SKM-1 (cell line): Measurements from ENCODE around the gene WWTR1.

Experiments
- DNase-seq: peaks from one replicate; lab custom pipeline; 2025; ENCODE audit not compliant: unreplicated experiment; lab: John Stamatoyannopoulos, UW

The WWTR1 gene

GRCh38 chr3:149657926-149658743 is at the start of gene WWTR1:
TSS of gene WWTR1 (minus strand) at chr3:149658025. CDS start at chr3:149657306, 719 bp downstream.
- no peak for DNase-seq

DNA sequence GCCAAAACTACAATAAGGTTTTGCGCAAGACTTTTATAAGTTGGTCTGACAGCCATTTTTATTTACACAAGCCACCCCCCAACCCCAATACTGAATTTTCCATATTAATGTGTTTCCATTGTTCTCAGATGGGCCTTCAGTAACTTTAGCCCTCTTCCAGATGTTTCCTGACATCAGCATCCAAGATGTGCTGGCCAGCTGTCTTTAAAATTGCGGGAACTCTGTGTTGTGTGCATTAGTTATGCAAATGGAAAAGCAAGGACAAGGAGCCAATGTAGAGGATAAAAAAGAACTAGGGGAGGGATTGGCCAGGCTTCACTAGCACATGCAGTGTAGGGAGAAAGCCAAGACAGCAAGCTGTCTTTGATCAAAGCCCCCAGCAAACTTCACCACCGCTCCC is 49.1 kb upstream of the WWTR1 start:
- no peak for DNase-seq

DNA sequence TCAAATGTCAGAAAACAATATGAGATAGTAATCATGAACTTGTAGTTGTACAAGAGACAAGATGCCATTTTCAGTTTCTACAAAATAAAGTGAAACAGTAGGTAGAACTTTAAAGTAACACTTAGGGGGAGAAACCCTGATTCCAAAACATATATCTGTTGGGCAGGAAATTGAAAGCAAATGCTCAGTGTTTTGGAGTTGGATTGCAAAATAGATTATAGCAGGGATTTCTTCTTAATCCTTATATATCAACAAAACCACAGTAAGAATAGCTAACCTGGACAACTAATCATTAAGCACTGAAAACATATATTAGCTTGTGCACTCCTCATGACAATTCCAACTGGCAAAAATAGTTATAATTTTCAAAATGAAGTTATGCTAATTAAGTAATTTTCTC is 47.6 kb upstream of the WWTR1 start:
- no peak for DNase-seq

GRCh38 chr3:149703466-149703865 is 45.6 kb upstream of the WWTR1 start:
- DNase-seq = no peak

- DNase-seq = no peak
Measured at GRCh38 chr3:149702691-149703441, 45.0 kb upstream of the WWTR1 start.

DNA sequence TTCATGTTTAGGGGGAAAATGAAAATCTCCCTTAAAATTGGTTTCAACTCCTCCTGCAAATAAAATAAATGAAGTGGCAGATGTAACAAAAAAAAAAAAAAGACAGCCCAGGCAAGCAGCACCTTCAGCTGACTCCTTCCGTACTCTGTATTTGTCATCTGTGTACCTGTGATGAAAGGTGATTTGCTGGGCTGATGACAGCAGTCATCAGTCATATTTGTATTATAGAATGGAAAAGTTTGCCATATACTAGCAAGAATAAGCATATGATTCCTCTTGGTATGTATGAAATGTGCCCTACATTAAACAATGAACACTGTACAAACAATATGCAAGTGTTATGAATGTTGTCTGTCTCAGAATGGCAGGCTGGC is 44.1 kb upstream of the WWTR1 start:
- no peak for DNase-seq

- no peak for DNase-seq
Measured at GRCh38 chr3:149701206-149701976, 43.6 kb upstream of the WWTR1 start.

DNA sequence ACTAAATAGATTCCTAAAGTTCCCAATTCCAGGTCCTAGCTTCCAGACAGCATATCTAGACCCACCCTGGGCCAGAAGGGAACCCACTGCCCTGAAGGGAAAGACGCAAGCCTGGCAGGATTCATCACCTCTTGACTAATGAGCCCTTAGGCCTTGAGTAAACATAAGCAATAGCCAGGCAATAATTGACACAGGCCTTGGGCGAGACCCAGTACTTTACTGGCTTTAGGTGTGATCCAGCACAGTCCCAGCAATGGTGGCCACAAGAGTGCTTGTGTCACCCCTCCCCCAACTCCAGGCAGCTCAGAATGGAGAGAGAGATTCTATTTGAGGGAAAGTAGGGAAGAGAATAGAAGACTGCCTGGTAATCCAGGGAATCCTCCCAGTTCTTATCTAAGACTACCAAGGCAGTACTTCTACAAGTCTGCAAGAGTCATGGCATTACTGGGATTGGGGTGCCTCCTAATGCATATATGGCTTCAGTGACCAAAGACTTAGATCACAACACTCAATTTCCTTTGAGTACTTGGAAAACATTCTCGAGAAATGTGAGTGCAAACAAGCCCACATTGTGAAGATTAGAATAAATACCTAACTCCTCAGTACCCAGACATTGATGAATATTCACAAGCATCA is 30.4 kb upstream of the WWTR1 start:
- no peak for DNase-seq

DNA sequence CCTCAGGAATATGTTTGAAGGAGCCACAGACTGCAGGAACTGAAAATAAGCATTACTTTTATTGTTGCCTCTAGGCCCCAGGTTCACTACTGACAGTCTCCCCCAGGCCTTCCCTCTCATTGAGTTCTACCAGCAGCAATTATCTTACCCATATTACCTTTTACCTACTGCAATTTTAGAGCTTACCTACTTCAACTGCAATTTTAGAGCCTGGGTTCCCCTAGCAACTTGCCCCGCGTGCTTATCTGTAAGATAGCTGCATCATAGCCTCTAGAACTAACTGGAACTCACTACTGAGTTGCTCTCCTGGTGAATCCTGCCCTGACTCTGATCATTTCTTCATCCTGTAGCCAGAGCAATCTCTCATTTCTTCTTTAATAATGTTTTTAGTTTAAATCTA is 29.2 kb upstream of the WWTR1 start:
- no peak for DNase-seq

DNA sequence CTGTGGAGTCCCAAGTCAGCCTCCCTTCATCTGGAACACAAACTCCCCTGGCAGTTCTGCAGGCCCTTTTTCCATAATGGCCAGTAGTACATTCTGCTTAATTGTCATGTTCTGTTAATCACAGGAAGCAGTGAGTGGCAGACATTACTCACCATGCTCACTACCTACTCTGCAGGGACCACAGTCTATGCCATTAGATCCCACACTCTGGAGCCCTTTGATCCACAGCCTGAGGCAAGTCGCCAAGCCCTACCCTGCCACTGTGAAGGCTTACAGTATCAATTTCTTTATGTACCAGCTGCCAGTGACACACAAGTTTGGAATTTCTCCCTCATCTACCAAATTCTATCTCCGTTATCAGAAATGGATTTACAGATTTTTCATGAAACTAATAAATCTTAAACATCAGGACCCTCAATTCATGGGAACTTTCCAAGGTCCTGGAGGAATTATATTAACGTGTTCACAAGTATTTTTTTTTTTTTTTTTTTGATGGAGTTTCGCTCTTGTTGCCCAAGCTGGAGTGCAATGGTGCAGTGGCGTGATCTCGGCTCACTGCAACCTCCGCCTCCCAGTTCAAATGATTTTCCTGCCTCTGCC is 20.6 kb upstream of the WWTR1 start:
- DNase-seq = no peak

DNA sequence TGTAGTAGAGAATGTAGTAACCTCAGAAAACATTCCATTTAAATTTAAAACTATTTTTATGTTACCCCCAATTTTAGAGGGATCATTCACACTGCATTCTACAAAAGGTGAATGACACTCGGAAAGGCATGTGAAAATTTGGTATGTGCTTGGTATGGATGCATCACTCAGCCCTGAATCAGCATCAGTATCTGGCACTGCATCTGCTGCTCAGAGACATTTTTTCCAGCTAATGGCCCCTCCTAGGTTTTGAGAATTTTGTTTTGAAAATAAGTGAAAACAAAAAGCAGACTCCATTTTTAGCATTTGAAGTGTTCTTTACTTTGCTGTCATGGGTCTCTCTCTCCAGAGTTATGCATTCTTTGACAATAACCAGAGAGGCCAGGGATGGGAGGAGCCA is 15.6 kb upstream of the WWTR1 start:
- DNase-seq = no peak

- DNase-seq = no peak
Measured at GRCh38 chr3:149670742-149671492, 13.1 kb upstream of the WWTR1 start.

- DNase-seq = no peak
Measured at GRCh38 chr3:149667576-149667975, 9.8 kb upstream of the WWTR1 start.

DNA sequence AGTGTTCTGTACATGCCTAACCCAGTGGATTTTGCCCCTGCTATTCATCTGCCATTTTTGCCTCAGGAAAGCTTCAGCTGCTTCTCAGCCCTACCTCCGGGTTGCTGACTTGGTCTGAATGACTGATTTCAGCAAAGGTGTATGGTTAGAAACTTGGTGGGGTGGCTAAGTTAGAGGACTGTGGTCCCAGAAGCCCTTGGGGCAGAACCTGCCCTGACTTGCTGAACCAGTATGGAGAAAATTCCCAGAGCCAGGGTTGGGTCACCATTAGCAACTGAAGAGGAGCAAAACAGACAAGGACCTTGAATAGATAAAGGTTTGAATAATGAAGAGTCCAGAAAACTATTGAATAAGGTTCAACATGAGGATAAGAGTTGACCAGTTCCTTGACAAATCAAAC is 6.1 kb upstream of the WWTR1 start:
- no peak for DNase-seq

DNA sequence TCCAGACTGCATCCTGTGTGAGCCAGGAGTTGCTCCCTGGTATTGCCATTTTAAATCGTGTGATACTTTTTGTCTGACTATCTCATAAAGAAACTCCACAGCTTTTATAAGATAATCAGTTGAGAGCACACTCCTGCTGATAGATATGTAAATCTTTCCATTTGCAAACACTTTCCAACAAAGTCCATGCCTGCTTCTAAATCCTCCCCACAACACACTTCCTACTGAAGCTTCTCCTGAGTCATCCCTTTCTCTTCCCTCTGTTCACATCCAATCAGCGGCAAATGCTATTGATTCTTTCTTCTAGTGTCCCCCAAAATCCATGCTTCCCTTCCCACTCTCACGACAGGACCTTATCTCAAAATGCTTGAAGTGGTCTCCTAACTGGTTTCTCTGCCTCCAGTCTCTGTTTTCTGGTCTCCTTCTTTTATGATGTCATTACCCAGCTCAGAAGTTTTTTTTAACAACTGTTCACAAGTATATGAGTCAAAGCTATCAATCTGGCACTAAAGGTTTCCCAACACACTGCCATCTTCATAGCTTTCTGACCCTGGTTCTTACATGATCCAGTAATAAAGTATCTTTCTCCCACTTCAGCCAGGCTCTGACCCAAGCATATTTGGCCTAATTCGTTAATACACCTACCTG is 4.5 kb upstream of the WWTR1 start:
- no peak for DNase-seq

GRCh38 chr3:149660462-149660861 is 2.6 kb upstream of the WWTR1 start:
- DNase-seq = no peak

DNA sequence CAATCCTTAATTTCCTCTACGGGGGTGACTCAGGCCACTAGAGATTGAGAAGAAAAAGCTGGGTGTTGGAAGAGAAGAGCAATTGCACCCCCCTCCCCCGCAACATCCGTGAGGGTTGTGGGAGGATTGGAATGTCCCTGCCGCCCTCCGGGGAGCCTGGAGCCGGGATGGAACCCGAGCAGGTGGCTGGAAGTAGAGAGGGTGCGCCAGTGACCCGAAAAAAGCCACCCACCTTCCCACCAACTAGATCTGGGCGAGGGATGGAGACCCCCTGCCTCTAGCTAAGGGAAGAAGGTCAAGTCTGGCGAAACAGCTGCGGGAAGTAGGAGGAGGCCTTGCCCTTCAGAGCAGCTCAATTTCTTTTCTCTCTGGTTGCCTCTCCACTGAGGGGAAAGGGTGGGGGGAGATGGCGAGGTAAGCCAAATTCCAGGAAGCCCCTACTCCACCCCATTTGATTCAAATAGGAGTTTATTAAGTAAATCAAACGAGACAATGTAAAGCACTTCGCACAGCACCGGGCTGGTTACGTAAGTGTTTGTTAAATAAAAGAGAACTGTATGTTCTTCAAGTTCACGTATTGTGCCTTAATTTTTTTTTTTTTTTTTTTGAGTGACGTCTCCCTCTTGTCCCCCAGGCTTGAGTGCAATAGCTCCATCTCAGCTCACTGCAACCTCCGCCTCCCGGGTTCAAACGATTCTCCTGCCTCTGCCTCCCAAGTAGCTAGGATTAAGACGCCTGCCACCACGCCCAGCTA is 1.1 kb upstream of the WWTR1 start:
- no peak for DNase-seq

- DNase-seq = no peak
Measured at GRCh38 chr3:149657321-149657925, 402 bp downstream of the WWTR1 start.
